Naive B cell (primary cell): ENCODE data around the gene EDARADD. TPM values are rescaled to one million over a fixed set of nuclear protein-coding genes. Genes with fewer than 3 reads are reported as not detected.
"Not testable (repeated sequence)": the region's sequence is repeated elsewhere in the genome, so short reads cannot be mapped to it uniquely, and the experiment has no call there.

ENCODE experiments used
- ATAC-seq, 2 donors: fragments of 150-1000 bp; cut with Tn5 transposase; 2 replicates each; pipeline ENCODE4 v1.10.0; 2021; ENCODE audit warnings: low read depth in 2 of 2, mild to moderate bottlenecking in 2 of 2, moderate library complexity in 2 of 2
- DNase-seq: peaks from one replicate; pipeline ENCODE4 v3.0.0; 2022
- H3K27ac Mint-ChIP-seq, 6 donors: one replicate each; pipeline ENCODE4 v1.8.0; 2020 to 2022; ENCODE audit warnings: mild to moderate bottlenecking in 6 of 6, mixed read lengths in 6 of 6, moderate library complexity in 5 of 6, inconsistent platforms in 2 of 6
- H3K27me3 Mint-ChIP-seq, 3 donors: one replicate each; pipeline ENCODE4 v1.8.0; 2021 to 2022; ENCODE audit warnings: mixed read lengths in 3 of 3, mild to moderate bottlenecking in 1 of 3
- H3K36me3 Mint-ChIP-seq, 2 donors: one replicate each; pipeline ENCODE4 v1.8.0; 2020 to 2022; ENCODE audit warnings: mixed read lengths in 2 of 2, inconsistent platforms in 1 of 2, mild to moderate bottlenecking in 1 of 2
- H3K4me1 Mint-ChIP-seq, 3 donors: one replicate each; pipeline ENCODE4 v1.8.0; 2020 to 2022; ENCODE audit warnings: mixed read lengths in 3 of 3, inconsistent platforms in 1 of 3, mild to moderate bottlenecking in 1 of 3, moderate library complexity in 1 of 3
- H3K4me3 Mint-ChIP-seq, 8 donors: one replicate each; pipeline ENCODE4 v1.8.0; 2020 to 2022; ENCODE audit warnings: mild to moderate bottlenecking in 8 of 8, mixed read lengths in 8 of 8, moderate library complexity in 8 of 8, inconsistent platforms in 2 of 8
- H3K9me3 Mint-ChIP-seq, 7 donors: one replicate each; pipeline ENCODE4 v1.8.0; 2020 to 2022; ENCODE audit warnings: mixed read lengths in 7 of 7, mild to moderate bottlenecking in 5 of 7, inconsistent platforms in 2 of 7, moderate library complexity in 1 of 7
- polyA plus RNA-seq, 6 donors: library from polyadenylated mRNA; unstranded; fragments of 300-500 nt; fragmentation: Illumina TruSeq; gene quantifications; one replicate each; pipeline ENCODE4 v1.2.3, GENCODE V29; 2021; ENCODE audit warnings: low read depth in 6 of 6

EDARADD gene
- polyA plus RNA-seq, result not detected

- ATAC-seq (no peak), DNase-seq (no peak)
- peaks cover 0 to 3% (median 0%) of the 10 kb centered on the region in 7 donors for H3K9me3 Mint-ChIP-seq
- peaks cover 0 to 15% of the 10 kb centered on the region in 2 donors for H3K36me3 Mint-ChIP-seq
- peak within 1 kb of the TSS; percentile 80 to 90 (median 84) for H3K4me3 Mint-ChIP-seq
- peaks cover 18 to 23% (median 22%) of the 10 kb centered on the region in 3 donors for H3K4me1 Mint-ChIP-seq
- peaks cover 44 to 59% (median 53%) of the 10 kb centered on the region in 3 donors for H3K27me3 Mint-ChIP-seq
- H3K27ac Mint-ChIP-seq, result peak within 1 kb of the TSS in 1 of 6 donors; percentile 17
These were observed at the start of gene EDARADD for GRCh38 chr1:236393681-236394481. Gene EDARADD (plus strand): TSS chr1:236394286. CDS start chr1:236394445, 159 bp downstream.

GRCh38 chr1:236345728-236346127, 48.4 kb upstream of the EDARADD start:
- Mint-ChIP-seq H3K4me1 (no peaks in the 10 kb centered on the region), H3K9me3 (no peaks in the 10 kb centered on the region), H3K27ac (peak overlapping the region in 1 of 6 donors; percentile 5), H3K4me3 (no peak overlapping the region), H3K27me3 (peaks cover 15 to 21% (median 15%) of the 10 kb centered on the region in 3 donors), H3K36me3 (no peaks in the 10 kb centered on the region)
- ATAC-seq (no peak), DNase-seq (no peak)

- ATAC-seq, result no peak
- Mint-ChIP-seq H3K9me3 (peaks cover 0 to 9% (median 0%) of the 10 kb centered on the region in 7 donors), H3K27me3 (peaks cover 18 to 23% (median 21%) of the 10 kb centered on the region in 3 donors), H3K36me3 (no peaks in the 10 kb centered on the region), H3K27ac (no peak overlapping the region), H3K4me1 (no peaks in the 10 kb centered on the region), H3K4me3 (no peak overlapping the region)
- DNase-seq, result no peak
These were observed 46.0 kb upstream of the EDARADD start for GRCh38 chr1:236348071-236348470.

- DNase-seq, result no peak
- no peak overlapping the region for H3K4me3 Mint-ChIP-seq
- H3K4me1 Mint-ChIP-seq, result no peaks in the 10 kb centered on the region
- H3K9me3 Mint-ChIP-seq, result peaks cover 0 to 9% (median 0%) of the 10 kb centered on the region in 7 donors
- H3K27me3 Mint-ChIP-seq, result peaks cover 21 to 23% (median 23%) of the 10 kb centered on the region in 3 donors
- H3K27ac Mint-ChIP-seq, result no peak overlapping the region
- ATAC-seq, result no peak
- H3K36me3 Mint-ChIP-seq, result no peaks in the 10 kb centered on the region
These were observed 43.8 kb upstream of the EDARADD start for GRCh38 chr1:236350308-236350707.

GRCh38 chr1:236351875-236352573, 42.1 kb upstream of the EDARADD start:
- H3K9me3 Mint-ChIP-seq, result peaks cover 0 to 9% (median 0%) of the 10 kb centered on the region in 7 donors
- H3K27ac Mint-ChIP-seq, result no peak overlapping the region
- H3K36me3 Mint-ChIP-seq, result no peaks in the 10 kb centered on the region
- ATAC-seq, result no peak
- H3K4me3 Mint-ChIP-seq, result no peak overlapping the region
- DNase-seq, result no peak
- H3K27me3 Mint-ChIP-seq, result peaks cover 21 to 23% (median 23%) of the 10 kb centered on the region in 3 donors
- no peaks in the 10 kb centered on the region for H3K4me1 Mint-ChIP-seq

- not testable (repeated sequence) for H3K4me3 Mint-ChIP-seq, H3K27ac Mint-ChIP-seq, H3K4me1 Mint-ChIP-seq, ATAC-seq, H3K36me3 Mint-ChIP-seq, DNase-seq
- Mint-ChIP-seq H3K27me3 (peaks cover 19 to 23% (median 21%) of the 10 kb centered on the region in 3 donors), H3K9me3 (peaks cover 0 to 14% (median 4%) of the 10 kb centered on the region in 7 donors)
These were observed 41.3 kb upstream of the EDARADD start for GRCh38 chr1:236352747-236353146.

- H3K36me3 Mint-ChIP-seq, result peaks cover 0 to 5% of the 10 kb centered on the region in 2 donors
- H3K4me1 Mint-ChIP-seq, result no peaks in the 10 kb centered on the region
- H3K27me3 Mint-ChIP-seq, result peaks cover 16 to 23% (median 19%) of the 10 kb centered on the region in 3 donors
- peaks cover 3 to 23% (median 9%) of the 10 kb centered on the region in 7 donors for H3K9me3 Mint-ChIP-seq
- H3K27ac Mint-ChIP-seq, result no peak overlapping the region
- DNase-seq (no peak), ATAC-seq (no peak)
- no peak overlapping the region for H3K4me3 Mint-ChIP-seq
These were observed 40.3 kb upstream of the EDARADD start for GRCh38 chr1:236353813-236354212.

- Mint-ChIP-seq H3K9me3 (peaks cover 4 to 29% (median 9%) of the 10 kb centered on the region in 7 donors), H3K36me3 (peaks cover 0 to 5% of the 10 kb centered on the region in 2 donors), H3K4me3 (no peak overlapping the region), H3K4me1 (no peaks in the 10 kb centered on the region), H3K27me3 (peaks cover 9 to 16% (median 16%) of the 10 kb centered on the region in 3 donors), H3K27ac (no peak overlapping the region)
- DNase-seq (no peak), ATAC-seq (no peak)
These were observed 39.5 kb upstream of the EDARADD start for GRCh38 chr1:236354330-236355147.

GRCh38 chr1:236356141-236356540, 37.9 kb upstream of the EDARADD start:
- ATAC-seq, result no peak
- Mint-ChIP-seq H3K4me1 (no peaks in the 10 kb centered on the region), H3K4me3 (no peak overlapping the region), H3K36me3 (peaks cover 0 to 5% of the 10 kb centered on the region in 2 donors), H3K9me3 (peaks cover 4 to 36% (median 10%) of the 10 kb centered on the region in 7 donors), H3K27me3 (peaks cover 0 to 15% (median 8%) of the 10 kb centered on the region in 3 donors), H3K27ac (no peak overlapping the region)
- no peak for DNase-seq

- Mint-ChIP-seq H3K9me3 (peaks cover 4 to 27% (median 8%) of the 10 kb centered on the region in 7 donors), H3K27ac (no peak overlapping the region), H3K27me3 (peaks cover 0 to 13% (median 4%) of the 10 kb centered on the region in 3 donors), H3K4me3 (no peak overlapping the region), H3K36me3 (peaks cover 0 to 5% of the 10 kb centered on the region in 2 donors), H3K4me1 (no peaks in the 10 kb centered on the region)
- ATAC-seq, result no peak
- DNase-seq, result no peak
These were observed 32.0 kb upstream of the EDARADD start for GRCh38 chr1:236361909-236362590.

GRCh38 chr1:236363237-236363636, 30.8 kb upstream of the EDARADD start:
- ATAC-seq (no peak), DNase-seq (no peak)
- Mint-ChIP-seq H3K27ac (no peak overlapping the region), H3K4me3 (no peak overlapping the region), H3K9me3 (peaks cover 3 to 18% (median 7%) of the 10 kb centered on the region in 7 donors), H3K27me3 (peaks cover 0 to 13% (median 4%) of the 10 kb centered on the region in 3 donors), H3K4me1 (no peaks in the 10 kb centered on the region), H3K36me3 (no peaks in the 10 kb centered on the region)

- no peak for DNase-seq
- Mint-ChIP-seq H3K27me3 (peaks cover 0 to 11% (median 4%) of the 10 kb centered on the region in 3 donors), H3K4me1 (no peaks in the 10 kb centered on the region), H3K27ac (peak overlapping the region in 1 of 6 donors; percentile 90), H3K4me3 (no peak overlapping the region), H3K9me3 (peaks cover 0 to 10% (median 0%) of the 10 kb centered on the region in 7 donors), H3K36me3 (no peaks in the 10 kb centered on the region)
- no peak for ATAC-seq
These were observed 28.0 kb upstream of the EDARADD start for GRCh38 chr1:236365999-236366570.
